Measurements from ENCODE around the gene LPP. TPM values are rescaled to one million over a fixed set of nuclear protein-coding genes. Genes with fewer than 3 reads are reported as not detected.

The LPP gene
- total and polyA plus RNA-seq, 2 donors from 2014 or later, result 6.7 to 233 TPM

DNA sequence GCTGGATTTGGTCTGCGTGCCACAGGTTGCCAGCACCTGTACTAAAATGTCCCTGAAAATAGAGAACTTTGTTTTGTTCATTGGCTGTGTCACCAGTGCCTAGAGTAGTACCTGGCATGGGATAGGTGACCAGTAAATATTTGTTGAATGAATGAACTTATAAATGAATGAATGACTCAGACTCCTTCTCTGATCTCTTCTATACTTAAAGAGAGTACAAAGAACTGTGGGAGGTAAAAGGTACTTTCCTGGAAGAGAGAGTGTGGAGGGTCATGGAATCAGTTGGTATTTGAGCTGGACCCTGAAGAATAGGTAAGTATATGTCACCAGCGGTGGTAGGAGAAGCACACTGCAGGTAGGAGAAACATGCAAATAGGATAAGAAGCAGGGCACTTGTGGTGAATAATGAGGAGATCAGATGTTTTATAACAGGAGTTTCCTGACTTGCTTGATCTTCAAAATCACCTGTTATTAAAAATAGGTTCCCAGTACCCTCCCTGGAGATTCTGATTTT lies 149.4 kb downstream of the LPP start:
- Histone ChIP-seq H3K9ac (ENCODE audit: low read length in 3 of 3) (no peak overlapping the region), H3K27me3 (ENCODE audit: control insufficient read depth, insufficient read depth, low read length) (no peaks in the 10 kb centered on the region), H3K9me3 (ENCODE audit: control insufficient read depth in 2 of 3, insufficient read depth in 1 of 3, low read length in 3 of 3) (no peaks in the 10 kb centered on the region), H3K4me3 (ENCODE audit: low read length in 3 of 3) (no peak overlapping the region), H3K27ac (ENCODE audit: low read depth in 2 of 2, low read length in 2 of 2) (no peak overlapping the region), H3K4me1 (ENCODE audit: control insufficient read depth in 2 of 3, insufficient read depth in 2 of 3, low read depth in 1 of 3, low read length in 3 of 3) (no peaks in the 10 kb centered on the region), H3K36me3 (ENCODE audit: control insufficient read depth in 2 of 3, insufficient read depth in 3 of 3, low read length in 3 of 3) (no peaks in the 10 kb centered on the region)
- DNase-seq (no peak), FAIRE-seq (no peak)
- intact Hi-C loops (cut with DNase I), result no loop called here
- TF ChIP-seq, protein P1, sequence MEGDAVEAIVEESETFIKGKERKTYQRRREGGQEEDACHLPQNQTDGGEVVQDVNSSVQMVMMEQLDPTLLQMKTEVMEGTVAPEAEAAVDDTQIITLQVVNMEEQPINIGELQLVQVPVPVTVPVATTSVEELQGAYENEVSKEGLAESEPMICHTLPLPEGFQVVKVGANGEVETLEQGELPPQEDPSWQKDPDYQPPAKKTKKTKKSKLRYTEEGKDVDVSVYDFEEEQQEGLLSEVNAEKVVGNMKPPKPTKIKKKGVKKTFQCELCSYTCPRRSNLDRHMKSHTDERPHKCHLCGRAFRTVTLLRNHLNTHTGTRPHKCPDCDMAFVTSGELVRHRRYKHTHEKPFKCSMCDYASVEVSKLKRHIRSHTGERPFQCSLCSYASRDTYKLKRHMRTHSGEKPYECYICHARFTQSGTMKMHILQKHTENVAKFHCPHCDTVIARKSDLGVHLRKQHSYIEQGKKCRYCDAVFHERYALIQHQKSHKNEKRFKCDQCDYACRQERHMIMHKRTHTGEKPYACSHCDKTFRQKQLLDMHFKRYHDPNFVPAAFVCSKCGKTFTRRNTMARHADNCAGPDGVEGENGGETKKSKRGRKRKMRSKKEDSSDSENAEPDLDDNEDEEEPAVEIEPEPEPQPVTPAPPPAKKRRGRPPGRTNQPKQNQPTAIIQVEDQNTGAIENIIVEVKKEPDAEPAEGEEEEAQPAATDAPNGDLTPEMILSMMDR (IDR thresholded peaks at IDR 0.05; ENCODE audit: borderline replicate concordance, extremely low read depth, insufficient read depth), result no peak

DNA sequence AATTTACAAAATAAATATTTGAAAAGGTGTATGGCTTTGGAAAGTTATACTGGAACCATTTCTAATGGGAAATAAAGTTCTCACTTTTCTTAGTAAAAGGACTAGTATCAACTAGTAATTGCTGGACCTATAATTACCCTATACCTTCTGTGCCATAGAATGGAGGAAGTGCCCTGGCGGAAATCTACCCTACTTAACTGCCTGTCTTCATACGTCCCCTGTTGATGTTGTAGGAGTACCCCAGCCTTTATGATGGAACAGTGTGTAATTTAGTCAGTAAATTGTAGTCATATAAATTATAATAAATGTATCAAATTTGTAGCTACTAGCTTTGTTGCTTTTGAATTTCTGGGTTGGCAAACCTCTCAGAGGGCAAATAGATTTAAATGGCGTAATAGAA lies 149.9 kb downstream of the LPP start:
- H3K4me3 ChIP-seq (ENCODE audit: low read length in 3 of 3), result no peak overlapping the region
- no peaks in the 10 kb centered on the region for H3K27me3 ChIP-seq (ENCODE audit: control insufficient read depth, insufficient read depth, low read length)
- H3K27ac ChIP-seq (ENCODE audit: low read depth in 2 of 2, low read length in 2 of 2), result no peak overlapping the region
- H3K9me3 ChIP-seq (ENCODE audit: control insufficient read depth in 2 of 3, insufficient read depth in 1 of 3, low read length in 3 of 3), result no peaks in the 10 kb centered on the region
- intact Hi-C loops (cut with DNase I), result no loop called here
- TF ChIP-seq, protein P1 (IDR thresholded peaks at IDR 0.05; ENCODE audit: borderline replicate concordance, extremely low read depth, insufficient read depth), result no peak
- DNase-seq, result no peak
- no peaks in the 10 kb centered on the region for H3K4me1 ChIP-seq (ENCODE audit: control insufficient read depth in 2 of 3, insufficient read depth in 2 of 3, low read depth in 1 of 3, low read length in 3 of 3)
- no peak for FAIRE-seq
- no peaks in the 10 kb centered on the region for H3K36me3 ChIP-seq (ENCODE audit: control insufficient read depth in 2 of 3, insufficient read depth in 3 of 3, low read length in 3 of 3)
- no peak overlapping the region for H3K9ac ChIP-seq (ENCODE audit: low read length in 3 of 3)

DNA sequence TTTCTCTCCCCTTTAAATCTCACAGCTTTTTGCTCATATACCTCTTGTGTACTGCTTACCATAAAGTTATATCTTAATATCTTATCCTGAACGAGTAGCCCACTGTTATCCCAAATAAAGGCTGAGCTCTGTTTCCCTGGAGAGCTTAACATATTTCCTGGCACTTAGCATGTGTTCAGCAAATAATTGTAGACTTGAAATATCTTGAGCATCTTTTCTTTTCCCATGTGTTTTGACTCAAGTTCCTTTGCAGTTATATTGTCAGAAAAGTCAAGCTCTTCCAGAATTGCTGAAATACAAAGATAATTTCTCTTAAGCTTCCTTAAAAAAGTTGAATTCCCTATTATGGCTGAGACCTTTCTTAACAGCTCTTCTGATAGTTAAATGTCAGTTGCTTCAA lies 150.5 kb downstream of the LPP start:
- Histone ChIP-seq H3K4me1 (ENCODE audit: control insufficient read depth in 2 of 3, insufficient read depth in 2 of 3, low read depth in 1 of 3, low read length in 3 of 3) (no peaks in the 10 kb centered on the region), H3K9ac (ENCODE audit: low read length in 3 of 3) (no peak overlapping the region), H3K27me3 (ENCODE audit: control insufficient read depth, insufficient read depth, low read length) (no peaks in the 10 kb centered on the region), H3K9me3 (ENCODE audit: control insufficient read depth in 2 of 3, insufficient read depth in 1 of 3, low read length in 3 of 3) (no peaks in the 10 kb centered on the region), H3K27ac (ENCODE audit: low read depth in 2 of 2, low read length in 2 of 2) (no peak overlapping the region), H3K36me3 (ENCODE audit: control insufficient read depth in 2 of 3, insufficient read depth in 3 of 3, low read length in 3 of 3) (no peaks in the 10 kb centered on the region), H3K4me3 (ENCODE audit: low read length in 3 of 3) (no peak overlapping the region)
- intact Hi-C loops (cut with DNase I), result no loop called here
- FAIRE-seq, result no peak
- TF ChIP-seq, protein P1 (IDR thresholded peaks at IDR 0.05; ENCODE audit: borderline replicate concordance, extremely low read depth, insufficient read depth), result no peak
- no peak for DNase-seq

DNA sequence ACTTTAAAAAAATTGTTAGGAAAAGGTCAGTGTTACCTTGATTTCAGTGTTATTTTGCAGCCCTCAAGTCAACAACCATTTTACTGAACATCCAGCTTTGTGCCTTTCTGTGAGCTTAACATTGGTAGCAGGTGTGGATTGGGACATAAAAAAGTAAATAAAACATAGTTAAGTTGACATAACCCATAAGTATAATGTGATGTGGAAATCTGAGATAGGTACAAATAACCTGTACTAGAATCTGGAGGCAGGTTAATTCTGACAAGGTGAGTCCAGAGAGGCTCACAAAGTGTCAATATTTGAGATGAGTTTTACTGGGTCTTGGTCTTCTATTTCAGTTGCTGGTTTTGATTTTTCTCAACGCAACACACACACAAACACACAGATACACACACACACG lies 151.3 kb downstream of the LPP start:
- intact Hi-C loops (cut with DNase I), result no loop called here
- TF ChIP-seq, protein P1 (IDR thresholded peaks at IDR 0.05; ENCODE audit: borderline replicate concordance, extremely low read depth, insufficient read depth), result no peak
- H3K4me3 ChIP-seq (ENCODE audit: low read length in 3 of 3), result no peak overlapping the region
- H3K9me3 ChIP-seq (ENCODE audit: control insufficient read depth in 2 of 3, insufficient read depth in 1 of 3, low read length in 3 of 3), result no peaks in the 10 kb centered on the region
- FAIRE-seq (no peak), DNase-seq (no peak)
- H3K27ac ChIP-seq (ENCODE audit: low read depth in 2 of 2, low read length in 2 of 2), result no peak overlapping the region
- H3K9ac ChIP-seq (ENCODE audit: low read length in 3 of 3), result no peak overlapping the region
- no peaks in the 10 kb centered on the region for H3K4me1 ChIP-seq (ENCODE audit: control insufficient read depth in 2 of 3, insufficient read depth in 2 of 3, low read depth in 1 of 3, low read length in 3 of 3)
- H3K36me3 ChIP-seq (ENCODE audit: control insufficient read depth in 2 of 3, insufficient read depth in 3 of 3, low read length in 3 of 3), result no peaks in the 10 kb centered on the region
- H3K27me3 ChIP-seq (ENCODE audit: control insufficient read depth, insufficient read depth, low read length), result no peaks in the 10 kb centered on the region

Measured in kidney (tissue), 14 donors.